NCI-H2107 (cell line): ENCODE results near the gene MYLK.
A peak's percentile ranks its signal among the peaks of the same experiment; 100 is the strongest.

Source experiments
- DNase-seq: peaks from one replicate; lab custom pipeline; 2025; lab: John Stamatoyannopoulos, UW

Gene MYLK

DNA sequence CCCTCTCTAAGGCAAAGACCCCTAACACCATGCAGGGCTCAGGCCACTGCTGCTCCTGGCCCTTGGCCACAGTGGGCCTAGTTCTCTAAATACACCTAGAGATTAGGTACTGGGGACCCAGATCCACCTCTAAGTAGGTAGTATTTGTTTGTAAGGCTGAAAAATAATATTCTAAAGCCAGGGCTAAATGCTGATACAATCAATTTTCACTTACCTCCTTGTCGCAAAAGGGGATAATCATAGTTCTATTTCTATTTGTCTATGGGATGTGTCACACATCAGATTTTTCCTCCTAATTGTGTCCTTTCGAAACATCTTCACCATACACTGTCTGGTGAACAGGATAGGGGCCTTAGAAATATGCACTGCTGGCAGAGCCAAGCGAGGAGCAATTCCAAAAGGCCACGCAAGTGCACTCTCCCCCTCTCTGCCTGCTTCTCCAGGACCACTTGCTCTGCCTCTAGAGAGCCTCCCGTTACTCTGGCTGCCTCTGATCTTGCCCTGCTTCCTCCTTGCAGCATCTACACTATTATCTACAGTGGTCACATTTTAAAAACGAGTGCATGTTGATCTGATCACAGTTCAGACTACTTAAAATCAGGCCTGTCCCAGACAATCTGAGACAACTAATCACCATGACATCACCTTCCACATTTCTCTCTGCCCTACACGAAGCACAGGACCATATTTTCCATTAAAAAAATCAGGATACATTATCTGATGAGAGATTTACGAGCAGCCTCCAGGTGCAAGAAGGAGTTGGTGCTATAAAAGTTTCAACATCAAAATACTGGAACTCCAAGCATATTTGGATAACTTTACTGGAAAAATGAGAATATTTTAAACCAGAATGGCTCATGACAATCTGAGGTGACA is 115.4 kb downstream of the MYLK start:
- DNase-seq: no peak

DNA sequence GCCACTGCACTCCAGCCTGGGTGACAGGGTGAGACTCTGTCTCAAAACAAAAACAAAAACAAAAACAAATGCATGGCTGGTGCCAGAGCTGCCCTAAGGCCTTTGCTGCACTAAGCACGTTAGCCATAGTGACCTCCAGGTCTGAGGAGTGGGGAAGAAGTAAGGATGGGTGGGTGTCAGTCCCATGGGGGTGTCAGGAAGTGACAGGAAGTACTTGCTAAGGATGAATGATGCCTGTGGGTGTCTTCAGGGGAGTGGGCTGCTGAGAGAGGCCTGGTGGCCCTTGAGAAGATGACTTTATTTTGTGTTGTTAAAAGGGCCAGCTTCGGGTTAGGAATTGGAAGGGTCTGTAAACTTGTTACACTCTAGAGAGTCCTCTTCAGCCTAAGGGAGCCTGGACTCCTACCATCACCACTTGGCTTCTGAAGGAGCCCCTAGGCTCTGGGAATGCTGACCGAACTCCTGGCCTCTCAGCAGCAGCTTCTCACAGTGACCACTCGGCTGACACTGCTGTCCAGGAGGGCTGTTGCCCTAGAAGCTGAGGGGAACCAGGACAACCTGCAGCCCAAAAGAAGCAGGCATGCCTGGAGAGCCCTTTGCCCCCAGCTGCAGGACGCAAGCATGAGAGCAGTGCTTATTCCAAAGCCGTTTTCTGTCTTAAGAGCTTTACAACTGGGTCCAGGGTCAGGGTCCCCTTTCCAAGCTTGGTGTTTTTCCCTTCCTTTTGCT is 116.4 kb downstream of the MYLK start:
- no peak for DNase-seq

DNA sequence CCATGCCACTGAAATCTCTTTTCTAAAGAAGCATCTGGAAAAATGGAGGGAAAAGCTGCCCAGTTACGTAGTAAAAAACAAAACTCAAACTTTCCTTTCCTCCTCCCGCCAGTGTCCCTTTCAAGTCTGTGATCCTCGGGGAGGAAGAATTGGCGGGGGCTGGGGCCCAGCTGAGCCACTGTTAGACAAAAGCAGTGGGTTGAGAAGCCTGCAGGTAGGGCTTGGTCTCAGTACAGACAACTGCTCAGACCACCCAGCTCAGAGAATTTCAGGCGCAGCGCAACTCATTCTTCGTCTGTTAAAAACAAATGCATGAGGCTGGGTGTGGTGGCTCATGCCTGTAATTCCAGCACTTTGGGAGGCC is 117.1 kb downstream of the MYLK start:
- DNase-seq: no peak

DNA sequence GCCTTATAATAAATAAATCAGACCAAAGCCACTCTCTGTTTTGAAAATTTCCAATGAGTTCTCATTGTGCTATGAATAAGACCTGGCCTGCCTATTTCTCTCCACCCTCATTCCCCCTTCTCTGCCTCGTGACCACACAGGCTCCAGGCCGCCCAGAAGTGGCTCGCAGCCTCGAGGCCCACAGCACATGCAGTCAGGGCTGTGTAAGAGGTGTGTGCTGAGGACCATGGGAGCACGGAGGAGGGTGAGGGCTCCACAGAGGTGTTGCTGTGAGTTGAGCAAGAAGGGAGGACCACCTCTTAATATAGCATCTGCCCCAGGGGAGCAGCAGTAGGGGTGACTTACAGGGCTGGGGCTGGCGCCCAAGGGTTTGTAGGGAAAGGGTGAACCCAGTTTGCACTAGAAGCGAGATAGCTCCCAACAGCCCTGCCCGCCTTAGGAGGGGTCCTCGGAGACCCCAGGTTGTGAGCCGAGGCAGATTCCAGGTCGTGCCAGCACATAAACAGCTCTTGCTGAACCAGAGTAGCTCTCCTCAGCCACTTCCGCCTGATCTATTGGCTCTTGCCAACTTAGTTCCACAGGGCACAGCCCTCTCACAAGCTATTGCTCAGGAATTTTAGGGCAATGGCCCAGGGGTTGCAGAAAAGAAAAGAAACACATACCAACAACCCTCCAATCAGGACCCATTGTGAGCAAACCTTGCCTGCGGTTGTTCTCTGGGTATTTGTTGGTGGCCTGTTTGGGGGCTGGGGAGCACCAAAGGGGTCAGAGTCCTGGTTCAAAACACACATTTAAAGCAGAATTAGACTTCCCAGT is 117.7 kb downstream of the MYLK start:
- DNase-seq: no peak

DNA sequence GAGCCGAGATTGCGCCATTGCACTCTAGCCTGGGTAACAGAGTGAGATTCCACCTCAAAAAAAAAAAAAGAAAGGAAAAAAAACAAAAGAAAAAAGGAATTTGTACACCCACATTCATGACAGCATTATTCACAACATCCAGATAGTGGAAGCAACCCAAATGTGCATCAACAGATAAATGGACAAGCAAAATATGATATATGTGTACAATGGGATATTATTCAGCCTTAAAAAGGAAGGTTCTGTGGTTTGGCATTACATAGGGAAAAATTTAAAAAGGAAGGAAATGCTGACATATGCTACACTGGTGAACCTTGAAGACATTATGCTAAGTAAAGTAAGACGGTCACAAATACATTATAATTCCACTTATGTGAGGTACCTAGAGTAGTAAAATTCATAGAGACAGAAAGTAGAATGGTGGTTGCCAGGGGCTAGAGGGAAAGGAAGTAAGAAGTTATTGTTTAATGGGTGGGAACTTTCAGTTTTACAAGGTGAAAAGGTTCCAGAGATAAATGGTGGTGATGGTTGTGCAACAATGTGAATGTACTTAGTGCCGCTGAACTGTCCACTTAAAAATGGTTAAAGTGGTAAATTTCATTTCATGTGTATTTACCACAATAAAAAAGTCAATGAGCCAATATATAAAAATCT is 118.5 kb downstream of the MYLK start:
- DNase-seq: no peak

DNA sequence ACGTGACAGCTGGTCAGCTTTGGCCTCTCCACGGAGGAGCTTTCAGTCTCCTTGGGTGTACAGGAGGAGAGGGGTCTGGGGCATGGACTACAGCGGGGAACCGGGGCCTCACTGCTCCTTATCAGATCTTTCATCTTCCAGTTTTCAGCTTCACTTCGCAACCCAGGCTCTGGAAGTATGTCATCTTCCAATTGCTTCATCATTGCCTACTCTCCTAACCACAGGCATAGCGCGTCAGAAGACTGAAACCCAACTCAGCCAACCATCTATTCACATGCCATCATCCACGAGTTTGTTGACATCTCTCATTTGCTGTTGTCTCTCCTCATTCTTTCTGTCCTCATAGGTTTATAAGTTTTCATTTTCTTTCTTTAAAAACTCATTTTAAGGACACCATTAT is 119.5 kb downstream of the MYLK start:
- DNase-seq: no peak

DNA sequence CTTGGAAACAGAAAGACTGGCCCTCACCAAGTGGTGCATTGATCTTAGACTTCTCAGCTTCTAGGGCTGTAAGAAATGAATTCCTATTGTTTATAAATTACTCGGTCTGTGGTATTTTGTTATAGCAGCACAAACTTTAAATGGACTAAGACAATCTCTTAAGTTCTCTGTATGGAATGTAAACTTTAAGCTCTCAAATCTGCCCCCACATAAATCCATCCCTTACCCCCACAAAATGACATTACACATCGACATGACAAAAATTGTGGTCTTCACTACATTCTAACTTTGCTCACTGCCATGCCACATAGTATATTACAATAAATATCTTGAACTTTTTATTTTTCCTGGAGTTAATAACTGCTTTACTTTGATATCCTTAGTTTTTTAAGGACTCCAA is 121.3 kb downstream of the MYLK start:
- no peak for DNase-seq

DNA sequence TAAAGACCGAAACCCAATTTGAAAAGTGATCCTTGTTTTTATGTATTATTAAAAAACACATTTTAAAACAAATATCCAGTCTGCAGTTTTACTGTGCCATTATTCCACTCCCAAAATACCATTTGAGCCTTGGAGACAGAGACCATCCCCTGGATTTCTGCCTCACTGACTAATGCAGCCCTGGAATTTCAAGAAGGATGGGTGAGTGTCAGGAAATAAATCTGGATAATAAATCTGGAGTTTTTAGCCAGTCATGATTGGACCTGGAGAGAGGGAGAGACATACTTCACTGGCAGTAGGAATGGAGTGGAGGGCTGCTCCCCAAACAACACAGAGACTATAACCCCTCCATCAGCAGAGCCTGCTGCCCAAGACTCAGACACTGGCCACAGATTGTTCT is 123.3 kb downstream of the MYLK start:
- no peak for DNase-seq

DNA sequence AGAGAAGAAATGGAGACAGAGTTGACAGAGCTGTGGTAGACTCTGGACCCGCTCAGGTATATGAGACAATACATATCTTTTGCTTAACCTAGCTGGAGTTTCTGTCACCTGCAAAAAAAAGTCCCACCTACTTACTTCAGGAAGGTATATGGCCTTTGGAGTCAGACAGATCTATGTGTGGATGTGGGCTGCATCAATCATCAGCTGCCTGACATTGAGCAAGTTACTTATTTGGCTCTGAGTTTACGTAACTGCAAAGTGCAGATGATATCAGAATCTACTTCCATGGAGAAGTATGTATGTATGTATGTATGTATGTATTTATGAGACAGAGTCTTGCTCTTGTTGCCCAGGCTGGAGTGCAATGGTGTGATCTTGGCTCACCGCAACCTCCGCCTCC is 124.3 kb downstream of the MYLK start:
- no peak for DNase-seq

DNA sequence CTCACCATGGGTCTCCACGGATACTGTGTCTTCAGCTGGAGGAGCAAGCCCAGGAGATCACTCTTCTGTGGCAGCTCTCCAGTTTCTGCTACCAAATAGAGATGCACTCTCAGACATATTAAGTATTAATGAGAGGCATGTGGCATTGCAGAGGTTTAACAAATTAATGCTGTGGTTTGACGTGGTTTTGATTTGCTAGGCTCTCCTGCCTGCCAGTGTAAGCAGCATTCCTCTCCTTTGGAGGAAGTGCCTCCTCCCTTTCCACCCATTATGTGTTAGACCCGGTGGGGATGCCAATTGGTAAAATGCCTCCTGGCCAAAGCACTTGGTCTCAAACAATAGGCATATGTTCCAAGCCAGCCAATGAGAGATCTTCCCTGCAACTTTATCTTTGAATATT is 124.8 kb downstream of the MYLK start:
- DNase-seq: no peak

DNA sequence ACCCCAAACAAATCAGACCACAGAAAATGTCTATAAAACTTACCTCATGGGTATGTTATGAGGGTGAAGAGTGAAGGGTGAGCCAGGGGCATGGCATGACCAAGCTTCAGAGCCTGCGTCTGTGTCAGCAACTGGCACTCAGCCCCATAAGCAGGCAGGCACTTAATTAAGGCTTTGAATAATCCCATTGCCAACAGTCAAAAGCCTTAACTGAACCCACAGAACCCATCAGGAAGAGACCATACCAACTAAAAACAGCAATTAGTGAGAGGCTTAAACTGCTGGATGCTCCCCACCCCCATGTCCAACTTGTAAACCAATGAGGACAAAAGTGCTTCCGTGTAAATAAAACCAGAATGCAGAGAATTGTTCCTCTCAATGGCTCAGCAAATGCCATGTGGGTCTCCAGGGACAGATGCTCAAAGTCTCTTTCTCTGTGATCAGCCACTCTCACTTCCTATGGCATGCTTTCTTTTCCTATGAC is 126.0 kb downstream of the MYLK start:
- DNase-seq: peak; percentile 87

DNA sequence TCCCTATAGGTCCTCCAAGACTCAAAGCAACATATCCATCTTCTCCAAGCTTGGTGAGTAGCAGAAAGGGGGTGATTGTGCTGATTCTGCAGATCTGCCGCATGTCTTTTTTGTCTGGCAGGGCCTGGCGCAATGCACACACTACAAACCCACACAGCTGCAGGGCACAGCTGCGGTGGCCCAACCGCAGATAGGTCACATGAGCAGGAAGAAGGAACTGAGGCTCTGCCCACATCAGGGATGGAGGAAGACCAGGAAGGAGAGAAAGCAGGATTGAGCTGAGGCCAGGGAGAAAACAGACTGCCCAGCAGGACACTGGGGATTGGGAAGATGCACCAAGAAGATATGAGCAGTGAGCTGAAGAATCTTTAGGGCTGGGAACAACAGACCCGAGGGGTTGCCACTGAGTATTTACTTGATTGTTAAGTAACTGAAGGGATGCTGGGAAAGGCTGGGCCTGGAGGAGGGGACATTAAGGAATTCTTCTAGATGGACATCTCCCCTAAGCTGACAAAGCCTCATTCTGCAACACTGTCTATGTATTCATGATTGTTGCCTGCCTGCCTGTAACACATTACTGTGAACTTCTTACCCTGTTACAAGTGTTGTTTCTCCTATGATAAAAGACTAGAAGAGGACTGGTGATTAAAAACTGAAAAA is 126.7 kb downstream of the MYLK start:
- DNase-seq: no peak

DNA sequence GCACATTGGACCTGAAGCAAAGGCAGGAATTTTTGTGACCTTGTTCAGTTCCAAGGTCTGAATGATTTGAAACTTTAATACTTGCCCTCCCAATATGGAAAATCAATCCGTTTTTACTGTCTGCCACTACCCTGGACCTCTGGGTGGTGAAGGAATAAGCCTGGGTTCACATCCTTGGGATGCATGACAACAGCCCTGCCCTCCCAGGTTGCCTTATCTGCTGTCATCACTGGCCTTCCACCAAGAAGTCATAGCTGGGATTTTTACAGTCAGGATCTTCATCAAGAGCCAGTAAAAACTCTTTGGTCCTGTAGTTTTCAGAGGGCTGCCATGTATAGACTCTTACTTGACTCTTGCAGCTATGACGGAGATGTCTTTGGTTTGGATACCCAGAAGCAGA is 128.6 kb downstream of the MYLK start:
- no peak for DNase-seq

DNA sequence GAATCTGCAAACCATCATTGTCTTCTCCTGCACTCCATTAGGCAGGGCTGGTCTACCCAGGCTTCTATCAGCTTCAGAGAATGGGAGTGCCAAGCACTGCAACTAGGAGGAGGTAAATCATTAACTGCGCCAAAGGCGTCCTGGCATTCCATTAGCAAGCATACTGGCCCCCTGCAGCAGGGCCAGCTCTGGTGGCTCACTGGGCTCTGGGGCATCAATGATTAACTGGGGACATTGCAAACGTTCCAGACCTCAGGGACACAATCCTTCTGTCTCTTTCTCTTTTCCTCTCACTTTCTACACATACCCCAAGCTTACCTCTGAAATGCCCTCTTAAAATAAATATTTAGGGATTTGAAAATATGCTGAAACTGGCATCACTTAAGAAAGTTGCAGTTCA is 129.0 kb downstream of the MYLK start:
- no peak for DNase-seq

DNA sequence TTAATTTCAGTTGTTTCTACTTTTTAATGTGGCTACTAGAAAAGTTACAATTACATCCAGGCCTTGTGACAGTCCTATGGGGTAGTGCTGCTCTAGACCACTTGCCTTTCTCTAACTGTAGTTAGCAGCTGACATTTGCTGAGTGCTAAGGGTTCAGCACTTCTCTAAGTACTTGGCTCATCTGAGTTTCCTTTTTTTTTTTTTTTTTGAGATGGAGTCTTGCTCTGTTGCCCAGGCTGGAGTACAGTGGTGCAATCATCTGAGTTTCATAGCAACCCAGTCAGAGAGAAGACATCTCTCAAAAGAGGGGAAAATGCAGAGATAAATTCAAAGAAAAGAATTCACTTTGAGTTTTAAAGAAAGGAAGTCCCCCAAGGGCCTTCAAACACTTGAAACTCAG is 130.8 kb downstream of the MYLK start:
- no peak for DNase-seq

DNA sequence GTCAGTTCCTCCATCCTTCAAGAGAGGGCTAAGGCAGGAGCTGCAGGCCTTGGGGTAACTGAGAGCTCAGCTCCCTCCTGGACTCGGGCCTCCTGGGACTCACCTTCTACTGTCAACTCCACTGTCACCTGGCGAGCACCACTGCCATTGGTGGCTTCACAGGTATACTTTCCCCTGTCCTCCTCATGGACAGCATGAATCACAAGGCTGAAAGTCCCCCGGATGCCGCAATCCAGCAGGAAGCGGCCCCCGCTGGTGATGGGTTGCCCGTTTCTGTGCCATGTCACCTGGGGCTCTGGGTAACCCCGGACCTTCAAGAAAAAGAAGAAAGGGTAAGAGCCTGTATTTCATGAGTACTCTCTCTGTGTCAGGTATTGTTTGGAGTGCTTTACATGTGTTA is 131.9 kb downstream of the MYLK start:
- no peak for DNase-seq

DNA sequence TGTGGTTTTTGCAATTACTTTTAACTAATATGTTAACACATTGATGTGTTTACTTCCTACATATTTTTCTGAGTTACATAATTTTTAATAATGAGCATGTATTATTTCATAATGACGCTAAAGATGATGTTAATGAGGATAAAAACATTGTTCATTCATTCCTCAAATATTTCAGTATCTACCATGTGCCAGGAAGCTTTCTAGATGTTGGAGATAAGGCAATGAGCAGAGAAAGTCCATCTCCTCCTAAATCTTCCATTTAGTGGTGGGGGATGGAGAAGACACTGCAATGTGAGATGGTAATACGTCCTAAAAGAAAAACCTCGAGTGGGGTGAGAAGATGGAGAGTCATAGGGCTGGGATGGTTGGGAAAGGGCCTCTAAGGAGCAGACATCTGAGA is 132.7 kb downstream of the MYLK start:
- DNase-seq: no peak

DNA sequence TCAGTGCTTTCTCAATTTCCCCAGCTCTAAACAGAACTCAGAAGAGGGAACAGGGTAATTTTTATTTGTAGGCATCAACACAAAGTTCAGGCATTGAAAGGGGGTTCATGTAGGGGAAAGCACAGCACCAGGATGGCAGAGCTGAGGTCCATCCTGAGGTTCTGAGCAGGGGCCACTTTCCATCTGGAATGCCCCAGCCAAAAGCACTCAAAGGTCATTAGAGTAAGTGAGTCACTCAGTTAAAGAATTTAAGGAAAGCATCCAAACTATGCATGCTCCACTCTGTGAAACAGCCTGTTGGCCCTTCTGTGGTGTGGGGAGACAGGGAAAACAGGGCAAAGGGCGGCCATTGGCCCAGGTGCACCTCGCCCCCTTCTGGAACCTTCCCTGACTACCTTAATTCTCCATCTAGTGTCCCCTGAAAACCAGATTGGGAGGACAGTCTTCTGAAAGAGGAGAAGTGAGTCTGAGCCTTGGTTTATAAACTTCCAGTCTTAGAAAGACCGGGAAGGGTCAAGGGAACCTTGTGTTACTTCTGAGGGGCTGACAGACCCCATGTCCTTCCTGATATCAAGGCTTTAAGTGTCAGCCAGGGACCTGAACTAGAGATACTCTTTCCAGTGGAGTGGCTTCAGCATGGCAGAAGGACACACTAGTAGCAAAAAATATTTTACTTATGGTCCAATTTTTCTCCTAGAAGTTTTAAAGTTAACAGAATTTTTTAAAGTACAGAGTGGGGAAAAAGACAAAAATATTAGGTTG is 133.3 kb downstream of the MYLK start:
- no peak for DNase-seq

DNA sequence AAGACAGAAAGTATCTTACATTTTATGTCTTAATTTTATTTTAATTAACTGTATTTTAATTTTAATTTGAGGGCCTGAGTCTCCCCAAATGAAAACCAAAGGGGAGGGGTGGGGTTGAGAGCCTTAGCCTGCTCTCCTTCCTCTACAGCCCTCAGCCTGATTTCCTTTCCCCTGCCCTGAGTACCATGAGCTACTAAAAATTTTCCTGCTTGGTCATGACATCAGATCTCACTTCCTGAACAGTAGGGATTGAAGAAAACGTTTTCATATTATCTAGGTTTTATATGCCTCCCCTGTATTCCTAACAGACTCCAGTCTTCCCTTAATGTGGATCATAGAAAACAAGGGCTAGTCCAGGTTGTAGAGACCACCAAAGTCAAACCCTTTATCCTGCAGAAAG is 133.9 kb downstream of the MYLK start:
- no peak for DNase-seq

DNA sequence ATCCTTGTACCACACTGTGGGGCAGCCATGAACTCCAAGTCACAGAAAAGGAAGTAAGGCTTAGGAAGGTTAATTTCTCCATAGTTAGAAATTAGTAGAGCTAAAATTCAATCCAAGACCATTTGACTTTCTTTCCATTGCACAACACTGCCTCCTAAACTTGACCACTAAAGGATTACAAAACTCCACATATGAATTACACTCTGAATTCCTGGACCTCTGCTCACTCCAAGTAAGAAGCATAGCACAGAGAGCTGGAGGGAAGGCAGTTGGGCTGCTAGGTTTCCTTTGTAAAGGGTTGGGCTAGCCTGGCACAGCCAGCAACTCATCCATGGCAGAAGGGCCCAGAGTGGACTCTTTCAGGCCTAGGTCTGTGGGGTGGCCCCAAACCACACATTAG is 134.4 kb downstream of the MYLK start:
- no peak for DNase-seq
